ENCODE data around the gene PKD1.

Gene PKD1

GRCh38 chr16:2135770-2136490, at the start of gene PKD1:
Gene PKD1, minus strand, starts transcription at chr16:2135898. Its CDS starts 209 bp downstream, at chr16:2135689.
- peak; percentile 97 for DNase-seq (ENCODE audit: low read depth)

DNA sequence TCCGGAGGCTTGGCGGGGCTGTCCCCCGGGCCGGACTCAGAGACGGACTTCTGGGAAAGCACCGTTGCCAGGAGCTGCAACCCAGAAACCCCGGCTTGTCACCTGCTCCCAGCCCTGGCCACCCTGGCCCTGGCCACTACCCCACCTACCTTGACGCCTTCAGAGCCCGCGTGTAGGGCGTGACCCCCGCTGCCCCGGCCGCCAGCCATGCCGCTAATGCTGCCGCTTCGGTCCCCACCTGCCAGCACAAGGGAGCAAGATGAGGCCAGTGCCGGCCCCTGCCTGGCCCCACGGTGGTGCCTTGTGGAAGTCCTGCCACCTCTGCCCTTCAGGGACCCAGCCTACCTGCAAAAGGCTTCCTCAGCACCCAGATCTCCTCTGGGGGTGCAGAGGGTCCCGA, 49.3 kb upstream of the PKD1 start:
- DNase-seq (ENCODE audit: low read depth) = no peak
- TF ChIP-seq, protein P1, sequence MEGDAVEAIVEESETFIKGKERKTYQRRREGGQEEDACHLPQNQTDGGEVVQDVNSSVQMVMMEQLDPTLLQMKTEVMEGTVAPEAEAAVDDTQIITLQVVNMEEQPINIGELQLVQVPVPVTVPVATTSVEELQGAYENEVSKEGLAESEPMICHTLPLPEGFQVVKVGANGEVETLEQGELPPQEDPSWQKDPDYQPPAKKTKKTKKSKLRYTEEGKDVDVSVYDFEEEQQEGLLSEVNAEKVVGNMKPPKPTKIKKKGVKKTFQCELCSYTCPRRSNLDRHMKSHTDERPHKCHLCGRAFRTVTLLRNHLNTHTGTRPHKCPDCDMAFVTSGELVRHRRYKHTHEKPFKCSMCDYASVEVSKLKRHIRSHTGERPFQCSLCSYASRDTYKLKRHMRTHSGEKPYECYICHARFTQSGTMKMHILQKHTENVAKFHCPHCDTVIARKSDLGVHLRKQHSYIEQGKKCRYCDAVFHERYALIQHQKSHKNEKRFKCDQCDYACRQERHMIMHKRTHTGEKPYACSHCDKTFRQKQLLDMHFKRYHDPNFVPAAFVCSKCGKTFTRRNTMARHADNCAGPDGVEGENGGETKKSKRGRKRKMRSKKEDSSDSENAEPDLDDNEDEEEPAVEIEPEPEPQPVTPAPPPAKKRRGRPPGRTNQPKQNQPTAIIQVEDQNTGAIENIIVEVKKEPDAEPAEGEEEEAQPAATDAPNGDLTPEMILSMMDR (IDR thresholded peaks at IDR 0.05; ENCODE audit: insufficient read depth, low read depth, low read length, missing control alignments) = no peak
- no peak overlapping the region for H3K4me3 ChIP-seq (ENCODE audit: low read depth, low read length)

More at GRCh38 chr16:2135770-2136490, at the start of gene PKD1:
- peak within 1 kb of the TSS; percentile 58 for H3K4me3 ChIP-seq (ENCODE audit: low read depth, low read length)

DNA sequence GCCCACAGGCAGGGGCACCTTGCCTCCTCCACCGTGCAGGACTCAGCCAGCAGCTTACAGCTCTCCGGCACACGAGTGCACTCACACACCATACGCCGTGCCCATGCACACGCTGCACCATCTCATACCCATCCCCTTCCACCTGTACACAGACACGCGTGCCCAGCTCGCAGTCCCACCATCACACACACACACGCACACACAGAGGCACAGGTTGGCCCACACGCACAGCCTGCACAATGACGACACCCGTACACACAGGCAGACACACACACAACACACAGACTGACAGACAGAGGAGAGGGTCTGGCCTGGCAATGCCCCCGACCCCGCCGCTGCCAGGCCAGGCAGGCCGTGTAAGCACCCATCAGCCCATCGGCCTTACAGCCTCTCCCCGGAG, 48.6 kb upstream of the PKD1 start:
- DNase-seq (ENCODE audit: low read depth) = no peak
- H3K4me3 ChIP-seq (ENCODE audit: low read depth, low read length) = no peak overlapping the region
- TF ChIP-seq, protein P1 (IDR thresholded peaks at IDR 0.05; ENCODE audit: insufficient read depth, low read depth, low read length, missing control alignments) = no peak

GRCh38 chr16:2183671-2184070, 48.0 kb upstream of the PKD1 start:
- no peak for DNase-seq (ENCODE audit: low read depth)
- TF ChIP-seq, protein P1 (IDR thresholded peaks at IDR 0.05; ENCODE audit: insufficient read depth, low read depth, low read length, missing control alignments) = no peak
- H3K4me3 ChIP-seq (ENCODE audit: low read depth, low read length) = no peak overlapping the region

DNA sequence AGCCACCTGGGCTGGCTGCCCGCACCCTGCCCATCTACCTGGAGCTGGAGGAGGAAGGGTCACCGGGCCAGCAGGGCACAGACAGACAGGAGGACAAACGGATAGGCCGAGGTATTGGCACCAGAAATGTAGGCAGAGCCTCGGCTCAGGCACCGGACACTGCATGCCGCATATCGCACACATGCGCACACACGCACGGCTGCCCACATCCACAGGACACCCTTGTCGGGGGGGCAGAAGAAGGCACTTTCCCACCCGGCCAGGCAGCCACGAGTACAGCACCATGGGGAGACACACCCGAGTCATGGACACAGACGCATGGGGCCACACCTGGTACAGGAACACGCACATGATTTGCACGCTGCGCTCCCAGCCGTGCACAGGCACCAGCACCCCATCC, 46.3 kb upstream of the PKD1 start:
- TF ChIP-seq, protein P1 (IDR thresholded peaks at IDR 0.05; ENCODE audit: insufficient read depth, low read depth, low read length, missing control alignments) = no peak
- no peak overlapping the region for H3K4me3 ChIP-seq (ENCODE audit: low read depth, low read length)
- no peak for DNase-seq (ENCODE audit: low read depth)

DNA sequence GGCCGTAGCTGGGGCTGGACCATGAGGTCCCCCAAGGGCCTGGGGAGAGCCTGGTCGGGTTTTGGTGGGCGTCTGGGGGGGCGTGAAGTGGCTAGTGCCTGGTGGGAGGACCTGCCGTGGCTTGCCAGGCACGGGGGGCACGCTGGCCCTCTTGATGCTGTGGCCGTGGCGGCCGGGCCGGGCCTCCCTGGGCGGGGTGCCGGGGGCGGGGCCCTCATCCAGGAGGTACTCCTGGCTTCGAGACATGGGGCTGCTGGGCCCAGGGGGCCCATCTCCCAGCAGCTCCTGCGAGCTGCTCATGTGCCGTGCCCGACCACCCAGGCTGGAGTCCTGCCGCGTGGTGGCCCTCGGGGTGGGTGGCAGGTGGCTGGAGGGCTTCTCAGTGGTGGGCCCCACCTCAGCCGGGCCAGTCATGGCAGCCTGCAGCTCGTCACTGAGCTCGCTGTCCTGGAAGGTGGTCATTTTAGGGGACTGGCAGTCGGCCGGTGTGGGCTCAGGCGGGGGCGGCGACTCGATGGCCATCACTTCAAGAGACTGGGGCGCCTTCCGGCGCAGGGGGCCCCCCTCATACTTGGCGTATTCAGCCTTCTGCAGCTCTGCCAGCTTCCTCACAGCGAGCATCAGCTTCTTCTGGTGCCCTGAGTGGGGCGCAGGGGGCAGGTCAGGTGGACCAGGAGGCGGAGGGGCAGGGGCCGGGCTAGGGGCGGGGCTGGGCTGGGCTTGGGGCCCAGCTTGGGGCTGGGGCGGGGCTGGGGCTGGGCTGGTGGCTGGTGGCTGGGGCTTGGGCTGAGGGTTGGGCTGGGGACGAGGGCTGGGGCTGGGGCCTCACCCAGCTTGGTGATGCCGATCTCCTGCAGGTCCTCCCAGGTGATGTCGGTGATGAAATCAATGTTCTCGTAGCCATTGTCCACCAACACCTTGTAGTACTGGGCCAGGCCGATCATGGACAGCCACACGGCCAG, 45.5 kb upstream of the PKD1 start:
- TF ChIP-seq, protein P1 (IDR thresholded peaks at IDR 0.05; ENCODE audit: insufficient read depth, low read depth, low read length, missing control alignments) = no peak
- DNase-seq (ENCODE audit: low read depth) = no peak
- no peak overlapping the region for H3K4me3 ChIP-seq (ENCODE audit: low read depth, low read length)

DNA sequence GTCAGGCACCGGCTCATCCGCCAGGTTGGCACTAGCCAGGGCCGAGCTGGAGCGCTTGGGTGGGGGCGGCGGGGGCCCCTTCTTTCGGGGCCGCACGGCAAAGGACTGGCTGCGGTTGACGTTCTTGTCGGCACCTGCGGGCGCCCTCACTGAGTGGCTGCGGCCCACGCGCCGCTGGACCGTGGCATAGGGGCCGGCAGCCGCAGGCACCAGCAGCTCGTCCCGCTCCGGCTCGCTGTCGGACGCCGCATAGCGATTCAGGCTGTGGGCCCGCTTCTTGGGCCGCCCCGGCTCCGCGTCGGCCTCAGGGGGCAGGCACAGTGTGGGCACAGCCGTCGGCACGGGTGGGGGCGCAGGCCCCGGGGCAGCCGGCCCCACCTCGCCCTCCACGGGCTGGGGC, 44.8 kb upstream of the PKD1 start:
- H3K4me3 ChIP-seq (ENCODE audit: low read depth, low read length) = no peak overlapping the region
- TF ChIP-seq, protein P1 (IDR thresholded peaks at IDR 0.05; ENCODE audit: insufficient read depth, low read depth, low read length, missing control alignments) = no peak
- DNase-seq (ENCODE audit: low read depth) = no peak
